Measurements from ENCODE around the gene CAMK2B.

The CAMK2B gene

DNA sequence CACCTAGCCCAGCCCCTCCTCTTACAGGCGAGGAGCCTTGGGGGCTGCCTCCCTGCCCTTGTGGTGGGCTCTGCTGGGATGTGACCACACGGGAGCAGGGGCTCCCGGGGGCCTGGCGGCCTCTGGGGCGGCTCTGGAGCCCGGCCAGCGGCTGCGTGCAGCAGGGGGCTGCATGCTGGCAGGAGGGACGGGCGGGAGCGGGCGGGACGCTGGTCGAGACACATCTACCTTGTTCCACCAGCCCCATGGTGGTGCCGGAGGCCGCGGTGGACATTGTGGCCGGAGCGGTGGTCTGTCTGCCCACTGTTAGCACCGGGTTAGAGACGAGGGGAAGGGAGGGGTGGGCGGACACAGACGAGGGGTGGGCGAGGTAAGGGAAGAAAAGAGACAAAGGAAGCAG is 86.0 kb downstream of the CAMK2B start:
- H3K27me3 ChIP-seq = no peaks in the 10 kb centered on the region
- no peak for TF ChIP-seq Cebpa-rat (IDR thresholded peaks at IDR 0.05)
- H3K4me1 ChIP-seq = peaks cover 12% of the 10 kb centered on the region; the same call in 1 of the 2 replicates
- H3K4me2 ChIP-seq = no peak overlapping the region
- no peak overlapping the region for H3K9ac ChIP-seq
- H3K36me3 ChIP-seq = no peaks in the 10 kb centered on the region
- no peak overlapping the region for H3K4me3 ChIP-seq
- no peak overlapping the region for H3K27ac ChIP-seq
- no peaks in the 10 kb centered on the region for H4K20me1 ChIP-seq
- H3K9me3 ChIP-seq = no peaks in the 10 kb centered on the region

DNA sequence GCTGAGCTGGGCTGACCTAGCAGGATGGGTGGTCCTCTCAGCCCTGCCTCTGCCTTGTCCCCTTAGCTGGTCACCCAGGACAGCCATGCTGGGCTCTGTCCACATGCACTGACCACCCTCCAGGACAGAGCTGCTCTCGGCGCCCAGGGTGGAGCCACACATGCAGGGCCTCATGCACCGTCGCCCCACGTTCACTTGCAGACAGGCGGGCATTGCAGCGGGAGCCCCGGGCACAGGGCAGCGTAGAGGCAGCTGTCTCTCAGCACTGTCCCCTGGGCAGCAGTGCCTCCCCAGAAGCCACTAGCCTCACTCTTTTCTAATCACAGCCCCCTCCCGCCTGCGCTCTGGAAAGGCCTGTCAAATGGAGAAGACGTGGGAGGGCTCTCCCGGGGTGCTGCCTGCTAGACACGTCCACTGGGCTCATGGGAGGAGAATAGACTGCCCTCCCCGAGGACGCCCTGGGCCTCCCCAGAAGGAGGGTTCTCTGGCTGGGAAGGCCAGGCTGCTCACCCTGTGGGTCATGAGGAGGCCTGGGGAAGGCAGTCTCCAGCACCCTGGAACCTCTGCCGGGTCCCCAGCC is 87.2 kb downstream of the CAMK2B start:
- TF ChIP-seq Cebpa-rat (IDR thresholded peaks at IDR 0.05) = no peak
- no peaks in the 10 kb centered on the region for H3K36me3 ChIP-seq
- no peaks in the 10 kb centered on the region for H3K9me3 ChIP-seq
- no peak overlapping the region for H3K27ac ChIP-seq
- H4K20me1 ChIP-seq = no peaks in the 10 kb centered on the region
- H3K4me2 ChIP-seq = no peak overlapping the region
- H3K4me1 ChIP-seq = peaks cover 12% of the 10 kb centered on the region; the same call in 1 of the 2 replicates
- no peak overlapping the region for H3K9ac ChIP-seq
- H3K4me3 ChIP-seq = no peak overlapping the region
- no peaks in the 10 kb centered on the region for H3K27me3 ChIP-seq

DNA sequence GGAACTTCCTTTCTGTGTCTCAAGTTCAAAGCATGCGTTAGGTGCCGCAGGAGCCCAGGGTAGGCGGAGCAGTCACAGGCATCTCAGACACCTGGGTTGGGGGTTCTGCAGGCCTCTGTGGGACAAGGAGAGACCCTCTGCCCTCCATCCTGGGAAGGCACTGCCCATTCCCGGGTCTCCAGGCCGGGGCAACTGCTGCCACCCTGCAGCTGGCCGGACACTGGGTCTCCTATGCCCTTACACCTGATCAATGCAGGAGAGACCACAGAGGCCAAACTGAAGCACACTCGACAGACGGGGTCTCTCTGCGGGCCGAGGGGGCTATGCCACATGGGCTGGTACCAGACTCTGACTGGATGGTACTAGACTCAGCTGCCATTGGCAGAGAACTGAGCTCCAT is 87.7 kb downstream of the CAMK2B start:
- no peak for TF ChIP-seq Cebpa-rat (IDR thresholded peaks at IDR 0.05)
- H3K27ac ChIP-seq = no peak overlapping the region
- H3K4me3 ChIP-seq = no peak overlapping the region
- no peaks in the 10 kb centered on the region for H4K20me1 ChIP-seq
- H3K4me2 ChIP-seq = no peak overlapping the region
- H3K9ac ChIP-seq = no peak overlapping the region
- peaks cover 12% of the 10 kb centered on the region; the same call in 1 of the 2 replicates for H3K4me1 ChIP-seq
- H3K36me3 ChIP-seq = no peaks in the 10 kb centered on the region
- H3K27me3 ChIP-seq = no peaks in the 10 kb centered on the region
- no peaks in the 10 kb centered on the region for H3K9me3 ChIP-seq

DNA sequence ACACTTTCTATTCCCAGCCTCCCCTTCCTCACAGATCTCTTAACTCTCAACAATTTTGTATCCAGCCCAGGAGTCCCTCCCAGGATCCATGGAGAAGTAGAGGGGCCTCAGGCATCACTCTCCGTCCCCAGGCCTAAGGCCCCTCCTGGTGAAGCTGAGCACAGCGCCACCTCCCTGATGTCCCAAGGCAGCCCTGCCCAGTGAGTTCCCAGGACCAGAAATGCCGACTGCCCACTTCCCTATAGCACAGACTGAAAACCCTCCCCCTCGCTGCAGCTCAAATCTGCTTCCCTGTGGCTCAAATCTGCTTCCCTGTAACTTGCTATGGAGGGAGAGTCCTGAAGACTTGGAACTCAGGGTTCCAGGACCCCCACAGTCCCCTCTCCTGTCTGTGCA is 89.1 kb downstream of the CAMK2B start:
- Histone ChIP-seq H3K36me3 (no peaks in the 10 kb centered on the region), H3K27me3 (no peaks in the 10 kb centered on the region), H3K4me2 (no peak overlapping the region), H4K20me1 (no peaks in the 10 kb centered on the region), H3K27ac (no peak overlapping the region), H3K9me3 (no peaks in the 10 kb centered on the region), H3K4me3 (no peak overlapping the region), H3K4me1 (peaks cover 11% of the 10 kb centered on the region; the same call in 1 of the 2 replicates), H3K9ac (no peak overlapping the region)
- no peak for TF ChIP-seq Cebpa-rat (IDR thresholded peaks at IDR 0.05)

DNA sequence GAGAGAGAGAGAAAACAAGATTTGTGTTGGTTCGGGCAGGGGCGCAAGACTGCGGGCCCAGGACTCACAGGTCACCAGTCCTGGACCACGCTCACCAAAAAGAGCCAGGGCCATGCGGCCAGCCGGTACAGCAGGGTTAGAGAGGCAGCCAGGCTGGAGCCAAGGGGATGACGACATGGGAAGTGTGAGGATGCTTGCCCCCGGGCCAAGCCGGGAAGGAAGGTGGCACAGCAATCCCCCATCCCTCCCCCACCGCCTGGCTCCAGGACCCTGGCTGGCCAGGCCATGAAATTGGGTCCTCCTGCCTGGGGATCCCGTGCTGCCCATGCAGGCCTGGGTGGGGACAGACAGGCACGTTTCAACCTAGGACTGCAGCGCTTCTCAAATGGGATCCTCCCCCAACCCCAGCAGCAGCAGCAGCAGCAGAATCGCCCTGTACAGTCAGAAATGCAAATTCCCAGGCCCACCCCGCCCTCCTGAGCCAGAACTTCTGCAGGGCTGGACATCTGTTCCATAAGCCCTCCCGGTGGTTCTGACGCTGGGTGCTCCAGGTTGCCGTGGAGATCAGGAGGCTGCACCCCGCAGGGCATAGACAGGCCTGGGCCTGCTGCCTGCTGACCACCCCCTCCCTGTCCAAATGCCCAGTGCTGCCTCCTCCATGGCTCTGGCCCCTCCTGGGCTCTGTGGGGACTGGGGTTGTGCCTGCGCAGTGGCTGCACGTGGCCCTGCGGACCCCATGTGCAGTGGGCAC is 89.6 kb downstream of the CAMK2B start:
- Histone ChIP-seq H3K4me2 (no peak overlapping the region), H3K4me1 (peaks cover 6% of the 10 kb centered on the region; the same call in 1 of the 2 replicates), H4K20me1 (no peaks in the 10 kb centered on the region), H3K4me3 (no peak overlapping the region), H3K27me3 (no peaks in the 10 kb centered on the region), H3K27ac (no peak overlapping the region), H3K9me3 (no peaks in the 10 kb centered on the region), H3K9ac (no peak overlapping the region), H3K36me3 (no peaks in the 10 kb centered on the region)
- no peak for TF ChIP-seq Cebpa-rat (IDR thresholded peaks at IDR 0.05)

DNA sequence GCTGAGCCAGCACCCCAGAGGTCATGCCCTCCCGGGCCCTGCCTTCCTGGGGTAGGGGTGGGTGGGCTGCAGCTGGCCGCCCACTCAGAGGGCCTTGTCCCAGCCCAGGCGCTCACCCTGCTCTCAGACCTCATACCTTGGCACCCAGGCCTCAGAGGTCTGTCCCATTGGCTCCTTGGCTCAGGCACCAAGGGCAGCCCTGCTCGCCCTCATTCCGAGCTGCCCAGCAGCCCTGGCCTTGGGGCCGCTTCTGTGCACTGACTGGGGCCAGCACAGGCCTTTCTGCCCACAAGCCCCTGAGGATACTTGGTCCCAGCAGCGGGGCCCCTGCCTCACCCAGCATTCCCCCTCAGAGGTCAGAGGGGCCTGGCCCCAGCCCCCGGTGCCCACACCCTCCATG is 90.3 kb downstream of the CAMK2B start:
- no peaks in the 10 kb centered on the region for H3K27me3 ChIP-seq
- H3K36me3 ChIP-seq = no peaks in the 10 kb centered on the region
- no peak overlapping the region for H3K4me2 ChIP-seq
- H3K9me3 ChIP-seq = no peaks in the 10 kb centered on the region
- H3K27ac ChIP-seq = no peak overlapping the region
- no peak for TF ChIP-seq Cebpa-rat (IDR thresholded peaks at IDR 0.05)
- no peaks in the 10 kb centered on the region for H4K20me1 ChIP-seq
- H3K4me1 ChIP-seq = no peaks in the 10 kb centered on the region
- H3K9ac ChIP-seq = no peak overlapping the region
- no peak overlapping the region for H3K4me3 ChIP-seq

DNA sequence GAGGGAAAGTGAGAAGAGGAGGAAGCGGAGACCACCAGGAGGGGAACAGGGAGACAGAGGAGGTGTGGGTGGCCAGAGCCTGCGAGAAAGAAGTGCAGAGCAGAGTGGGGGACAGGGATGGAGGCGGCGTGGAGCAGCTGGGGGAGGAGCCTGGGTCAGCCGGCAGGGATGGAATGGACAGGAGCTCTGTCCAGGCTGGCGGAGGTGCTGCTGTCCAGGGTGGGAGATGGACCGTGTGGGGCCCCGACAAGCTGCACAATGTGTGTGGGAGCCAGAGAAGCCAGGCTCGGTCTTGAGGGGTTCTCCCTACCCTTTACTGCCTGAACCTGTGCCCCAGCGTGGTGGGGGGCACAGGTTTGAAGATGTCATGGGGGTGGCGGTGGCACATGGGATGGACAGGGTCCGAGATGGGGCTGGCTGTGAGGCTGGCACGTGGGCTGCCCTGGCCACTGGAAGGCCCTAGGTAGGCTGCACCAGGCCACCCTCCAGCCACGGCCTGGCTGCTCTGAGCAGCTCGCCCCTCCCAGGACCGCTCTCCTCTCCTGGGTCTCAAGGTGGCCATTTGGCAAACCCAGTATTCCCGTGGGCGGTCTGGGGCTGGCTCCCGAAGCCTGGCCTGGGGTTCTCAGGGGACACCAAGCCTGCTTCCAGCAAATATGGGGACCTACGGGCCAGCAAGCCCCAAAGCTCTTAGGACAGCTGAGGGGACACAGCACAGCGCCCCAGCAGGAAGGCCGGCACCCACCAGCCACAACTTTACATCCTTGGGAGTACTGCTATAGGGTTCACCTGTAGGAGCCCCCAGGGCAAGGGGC is 92.3 kb downstream of the CAMK2B start:
- TF ChIP-seq Cebpa-rat (IDR thresholded peaks at IDR 0.05) = no peak
- no peak overlapping the region for H3K27ac ChIP-seq
- H3K4me2 ChIP-seq = no peak overlapping the region
- H4K20me1 ChIP-seq = no peaks in the 10 kb centered on the region
- H3K27me3 ChIP-seq = no peaks in the 10 kb centered on the region
- no peak overlapping the region for H3K4me3 ChIP-seq
- no peaks in the 10 kb centered on the region for H3K36me3 ChIP-seq
- no peak overlapping the region for H3K9ac ChIP-seq
- H3K9me3 ChIP-seq = no peaks in the 10 kb centered on the region
- H3K4me1 ChIP-seq = no peaks in the 10 kb centered on the region

DNA sequence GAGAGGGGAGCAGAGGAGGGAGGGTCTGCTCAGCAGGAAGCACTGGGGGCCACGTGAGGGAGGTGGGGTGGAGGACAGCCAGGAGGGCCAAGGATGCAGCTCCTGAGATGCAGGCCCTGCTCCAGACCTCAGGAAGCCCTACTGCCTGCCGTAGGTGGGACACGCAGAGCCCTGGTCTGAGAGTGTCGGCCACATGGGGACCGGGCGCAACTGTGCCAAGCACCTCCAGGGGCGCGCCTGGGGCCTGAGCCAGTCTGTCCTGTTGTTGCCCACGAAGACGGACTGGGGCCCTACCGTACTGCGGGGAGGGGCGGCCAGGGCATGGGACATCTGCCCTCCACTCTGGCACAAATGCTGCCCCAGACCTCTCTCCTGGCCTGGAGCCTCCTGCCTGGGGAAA is 93.0 kb downstream of the CAMK2B start:
- Histone ChIP-seq H3K4me1 (no peaks in the 10 kb centered on the region), H4K20me1 (no peaks in the 10 kb centered on the region), H3K36me3 (no peaks in the 10 kb centered on the region), H3K4me2 (no peak overlapping the region), H3K9me3 (no peaks in the 10 kb centered on the region), H3K4me3 (no peak overlapping the region), H3K27ac (no peak overlapping the region), H3K9ac (no peak overlapping the region), H3K27me3 (no peaks in the 10 kb centered on the region)
- TF ChIP-seq Cebpa-rat (IDR thresholded peaks at IDR 0.05) = no peak

DNA sequence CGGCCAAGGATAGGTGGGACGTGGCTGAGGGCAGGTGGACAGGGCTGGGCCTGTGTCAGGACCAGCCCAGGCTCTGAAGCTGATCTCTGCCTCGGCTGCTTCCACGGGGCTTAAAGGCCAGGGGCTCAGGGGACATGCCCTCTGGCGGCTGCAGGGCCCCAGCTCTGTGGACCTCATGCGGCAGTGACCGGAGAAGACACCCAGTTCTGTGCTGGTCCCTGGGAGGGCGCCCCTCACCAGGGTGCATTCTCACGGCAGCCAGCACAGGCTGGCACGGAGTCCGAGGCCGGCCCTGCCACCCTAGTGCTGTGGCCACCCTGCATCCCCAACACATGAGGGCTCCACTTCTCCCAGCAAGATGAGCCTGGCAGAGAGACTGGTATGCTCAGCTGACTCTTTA is 94.3 kb downstream of the CAMK2B start:
- Histone ChIP-seq H3K9me3 (no peaks in the 10 kb centered on the region), H3K27ac (no peak overlapping the region), H3K9ac (no peak overlapping the region), H3K4me3 (no peak overlapping the region), H3K4me1 (no peaks in the 10 kb centered on the region), H4K20me1 (no peaks in the 10 kb centered on the region), H3K4me2 (no peak overlapping the region), H3K27me3 (no peaks in the 10 kb centered on the region), H3K36me3 (no peaks in the 10 kb centered on the region)
- TF ChIP-seq Cebpa-rat (IDR thresholded peaks at IDR 0.05) = no peak

DNA sequence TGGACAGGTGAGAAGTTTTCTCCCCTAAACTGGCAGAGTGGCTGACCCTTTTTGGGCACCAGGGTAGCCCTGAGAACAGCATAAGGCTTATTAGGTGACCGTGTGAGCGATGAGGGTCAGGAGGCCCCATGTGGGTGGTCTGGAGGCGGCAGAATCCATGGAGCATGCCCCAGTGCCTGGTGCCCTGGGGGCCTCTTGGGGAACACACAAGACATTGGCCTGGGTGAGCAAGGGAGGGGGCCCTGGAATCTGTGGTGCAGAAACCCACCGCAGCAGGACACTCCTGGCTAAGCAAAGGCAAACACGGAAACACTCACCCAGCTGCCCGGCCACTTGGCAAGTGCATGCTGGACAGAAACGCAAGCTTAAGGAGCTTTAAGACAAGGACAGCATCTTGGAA is 95.1 kb downstream of the CAMK2B start:
- Histone ChIP-seq H3K27me3 (no peaks in the 10 kb centered on the region), H4K20me1 (no peaks in the 10 kb centered on the region), H3K36me3 (no peaks in the 10 kb centered on the region), H3K4me2 (no peak overlapping the region), H3K4me1 (no peaks in the 10 kb centered on the region), H3K9ac (no peak overlapping the region), H3K4me3 (no peak overlapping the region), H3K9me3 (no peaks in the 10 kb centered on the region), H3K27ac (no peak overlapping the region)
- no peak for TF ChIP-seq Cebpa-rat (IDR thresholded peaks at IDR 0.05)

All from BLaER1 (cell line).